Stimulated activated CD8-positive, alpha-beta memory T cell treated with anti-CD3 and anti-CD28 coated beads, Interleukin-15, amount 100 ng/mL, for 48 hours (primary cell): ENCODE data around the gene NMUR1.

Experiments
- DNase-seq, 2 donors: peaks; one replicate each; pipeline ENCODE4 v3.0.0-alpha.2; 2020; ENCODE audit warnings: low read depth in 2 of 2

NMUR1 gene

DNA sequence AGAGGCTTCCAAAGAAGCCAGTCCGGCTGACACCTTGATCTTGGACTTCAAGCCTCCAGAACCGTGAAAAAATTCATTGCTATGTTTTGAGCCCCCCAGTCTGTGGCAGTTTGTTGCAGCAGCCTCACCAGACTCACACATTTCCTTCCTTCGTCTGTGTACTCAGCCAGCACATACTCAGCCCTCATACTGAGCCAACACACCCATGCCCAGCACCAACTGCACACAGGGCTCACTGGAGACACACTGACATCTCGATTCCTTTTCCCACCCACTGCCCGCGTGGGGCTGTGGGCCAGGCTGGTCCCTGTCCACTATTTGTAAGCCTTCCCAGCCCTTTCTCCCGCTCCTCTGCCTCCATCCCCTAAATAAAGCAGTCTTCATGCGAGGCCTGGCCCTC is 24.1 kb upstream of the NMUR1 start:
- no peak for DNase-seq

DNA sequence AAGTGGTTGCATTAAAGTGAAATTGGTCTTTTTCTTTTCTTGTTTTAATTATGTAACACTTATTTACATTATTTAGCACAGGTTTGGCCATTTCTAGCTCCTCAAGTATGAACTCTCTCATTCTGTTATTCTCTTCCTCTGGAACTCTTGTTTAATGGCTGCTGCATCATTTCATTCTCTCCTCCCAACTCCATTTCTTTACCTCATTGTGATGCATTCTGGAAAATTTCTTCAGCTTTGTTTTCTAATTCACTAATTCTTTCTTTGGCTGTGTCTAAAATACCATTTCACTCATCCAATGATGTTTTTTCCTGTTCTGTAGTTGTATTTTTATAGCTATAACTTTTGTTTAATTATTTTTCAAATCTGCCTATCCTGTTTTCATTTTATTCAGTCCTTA is 22.5 kb upstream of the NMUR1 start:
- no peak for DNase-seq

DNA sequence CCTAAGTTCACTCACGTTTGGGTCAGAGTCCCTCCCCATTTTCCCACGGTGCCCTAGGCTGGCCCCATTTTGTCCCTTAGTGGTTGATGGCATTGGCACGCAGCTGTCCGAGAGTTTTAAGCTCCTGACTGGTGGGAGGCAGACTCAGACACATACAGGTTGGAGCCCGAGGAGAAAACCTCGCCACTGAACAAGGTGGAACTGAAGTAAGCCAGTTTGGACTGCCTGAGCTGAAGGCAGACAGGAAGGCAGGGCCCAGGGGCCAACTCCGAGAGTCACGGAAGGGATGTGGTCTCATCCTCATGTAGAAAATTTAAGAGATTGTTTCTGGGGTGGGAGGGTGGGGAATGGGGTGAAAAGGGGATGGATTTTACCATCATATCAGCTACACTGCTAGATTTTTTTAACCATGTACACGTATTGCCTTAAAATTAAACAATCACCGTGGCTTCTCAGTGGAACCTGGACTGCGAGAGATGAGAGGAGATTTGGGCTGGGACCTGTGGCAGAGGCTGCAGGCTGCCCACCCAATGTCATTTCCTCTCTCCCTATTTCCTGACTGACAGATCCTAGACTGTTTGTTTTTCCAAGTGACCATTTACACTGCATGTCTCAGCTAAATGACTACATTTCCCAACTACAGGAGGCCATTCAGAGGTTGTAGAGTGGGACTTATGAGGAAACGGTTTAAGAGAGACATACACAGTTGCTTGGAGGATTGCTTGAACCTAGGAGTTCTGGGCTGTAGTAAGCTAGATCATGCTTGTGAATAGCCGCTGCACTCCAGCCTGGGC is 19.4 kb upstream of the NMUR1 start:
- no peak for DNase-seq

DNA sequence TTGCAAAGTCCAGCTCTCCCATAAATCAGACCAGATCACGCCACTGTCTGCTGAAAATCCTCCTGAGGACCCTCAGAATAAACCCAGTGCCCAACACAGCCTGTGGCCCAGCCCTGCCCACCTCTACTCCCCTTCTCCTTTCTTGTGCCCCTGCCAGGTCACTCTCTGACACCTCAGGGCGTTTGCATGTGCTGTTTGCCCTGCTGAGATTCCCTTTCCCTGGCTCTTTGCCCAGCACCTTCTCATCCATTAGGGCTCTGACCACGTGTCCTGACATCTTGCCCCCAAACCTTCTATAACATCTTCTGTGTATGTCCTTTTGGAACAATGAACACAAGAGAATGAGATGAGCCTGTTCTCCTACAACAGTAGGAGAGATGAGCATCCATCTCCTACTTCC is 18.5 kb upstream of the NMUR1 start:
- DNase-seq = no peak

DNA sequence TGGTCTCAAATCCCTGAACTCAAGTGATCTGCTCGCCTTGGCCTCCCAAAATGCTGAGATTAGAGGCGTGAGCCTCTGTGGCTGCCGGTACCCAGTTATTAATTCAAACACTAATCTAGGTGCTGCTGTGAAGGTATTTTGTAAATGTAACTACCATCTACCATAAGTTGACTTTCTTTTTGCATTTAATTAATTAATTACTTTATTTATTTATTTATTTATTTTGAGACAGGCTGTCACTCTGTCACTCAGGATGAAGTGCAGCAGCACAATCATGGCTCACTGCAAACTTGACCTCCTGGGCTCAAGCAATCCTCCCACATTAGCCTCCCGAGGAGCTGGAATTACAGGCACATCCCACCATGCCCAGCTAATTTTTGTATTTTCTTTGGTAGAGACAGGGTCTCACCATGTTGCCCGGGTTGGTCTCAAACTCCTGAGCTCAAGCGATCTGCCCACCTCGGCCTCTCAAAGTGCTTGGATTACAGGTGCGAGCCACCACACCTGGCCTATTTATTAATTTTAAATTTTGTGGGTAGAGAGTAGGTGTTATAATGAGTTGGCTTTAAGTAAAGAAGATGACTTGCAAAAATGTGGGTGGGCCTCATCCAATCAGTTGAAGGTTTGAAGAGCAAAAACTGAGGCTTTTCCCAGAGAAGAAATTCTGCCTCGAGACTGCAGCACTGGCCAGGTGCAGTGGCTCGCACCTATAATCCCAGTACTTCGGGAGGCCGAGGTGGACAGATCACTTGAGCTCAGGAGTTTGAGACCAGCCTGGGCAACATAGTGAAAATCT is 17.3 kb upstream of the NMUR1 start:
- no peak for DNase-seq

DNA sequence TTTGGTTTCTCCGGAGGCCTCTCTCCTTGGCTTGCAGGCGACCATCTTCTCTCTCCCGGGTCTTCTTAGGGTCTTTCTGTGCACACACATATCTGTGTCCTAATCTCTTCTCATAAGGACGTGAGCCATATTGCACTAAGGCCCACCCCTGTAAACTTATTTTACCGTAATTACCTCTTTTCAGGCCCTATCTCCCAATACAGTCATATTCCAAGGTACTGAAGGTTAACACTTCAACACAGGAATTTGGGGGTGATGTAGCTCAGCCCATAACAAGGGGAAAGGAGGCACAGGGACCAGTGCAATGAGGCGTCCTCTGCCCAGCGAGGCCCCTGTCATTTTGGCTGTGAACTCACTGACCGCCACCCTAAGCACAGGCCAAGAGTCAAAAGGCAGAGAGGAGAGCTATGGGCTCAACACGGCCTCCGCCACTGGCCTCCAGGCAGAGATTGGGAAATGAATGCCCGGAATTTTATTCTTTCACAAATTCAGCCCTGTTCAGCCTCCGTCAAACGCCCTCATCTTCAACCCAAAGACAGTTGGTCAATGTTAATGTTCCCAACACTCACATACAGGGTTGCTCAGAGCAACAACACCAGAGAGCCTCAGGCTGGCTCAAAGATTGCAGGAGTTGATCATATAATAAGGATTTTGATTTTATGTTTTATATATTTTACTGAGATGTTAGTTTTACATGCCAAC is 15.9 kb upstream of the NMUR1 start:
- no peak for DNase-seq

DNA sequence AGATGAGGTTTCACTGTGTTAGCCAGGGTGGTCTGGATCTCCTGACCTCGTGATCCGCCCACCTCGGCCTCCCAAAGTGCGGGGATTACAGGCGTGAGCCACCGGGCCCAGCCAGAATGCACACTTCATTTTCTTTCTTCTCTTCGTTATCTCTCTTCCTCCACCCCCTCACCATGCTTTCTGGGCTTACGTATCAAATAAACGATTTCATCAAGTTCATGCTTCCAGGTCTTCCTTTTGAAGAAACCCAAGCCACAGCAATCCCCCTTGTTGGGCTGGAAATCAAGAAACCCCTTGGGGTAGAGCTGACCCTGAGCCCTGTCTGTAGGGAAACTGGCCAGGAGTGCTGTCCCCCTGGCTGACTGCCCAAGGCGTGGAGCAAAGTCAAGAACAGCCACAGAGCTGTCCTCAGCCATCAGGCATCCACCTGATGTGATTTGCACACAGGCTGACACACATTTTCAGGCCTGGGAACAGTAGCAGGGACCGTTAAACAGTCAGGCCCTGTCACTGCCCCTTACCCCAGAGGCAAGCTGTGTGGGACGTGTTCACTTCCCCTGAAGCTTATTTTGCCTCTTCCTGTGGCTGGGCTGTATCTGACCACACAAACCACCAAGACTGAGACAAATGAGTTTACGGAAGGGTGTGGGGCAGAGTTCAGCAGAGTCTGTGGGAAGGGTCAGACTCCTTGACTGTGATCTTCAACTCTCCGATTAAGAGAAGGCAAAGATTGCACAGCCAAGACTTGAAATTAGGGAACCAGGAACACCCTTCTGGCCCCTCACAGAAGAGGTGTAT is 15.1 kb upstream of the NMUR1 start:
- DNase-seq = peak; percentile 69 to 74

DNA sequence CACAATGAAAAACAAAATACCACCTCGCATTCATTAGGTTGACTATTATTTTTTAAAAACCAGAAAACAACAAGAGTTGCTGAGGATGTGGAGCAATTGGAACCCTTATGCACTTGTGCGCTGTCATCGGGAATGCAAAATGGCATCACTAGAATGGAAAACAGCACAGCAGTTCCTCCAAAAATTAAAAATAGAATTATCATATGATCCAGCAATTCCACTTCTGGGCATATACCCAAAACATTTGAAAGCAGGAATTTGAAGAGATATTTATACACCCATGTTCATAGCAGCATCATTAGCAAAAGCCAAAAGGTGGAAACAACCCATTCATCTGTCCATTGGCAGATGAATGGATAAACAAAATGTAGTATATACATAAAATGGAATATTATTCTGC is 11.9 kb upstream of the NMUR1 start:
- DNase-seq = no peak

DNA sequence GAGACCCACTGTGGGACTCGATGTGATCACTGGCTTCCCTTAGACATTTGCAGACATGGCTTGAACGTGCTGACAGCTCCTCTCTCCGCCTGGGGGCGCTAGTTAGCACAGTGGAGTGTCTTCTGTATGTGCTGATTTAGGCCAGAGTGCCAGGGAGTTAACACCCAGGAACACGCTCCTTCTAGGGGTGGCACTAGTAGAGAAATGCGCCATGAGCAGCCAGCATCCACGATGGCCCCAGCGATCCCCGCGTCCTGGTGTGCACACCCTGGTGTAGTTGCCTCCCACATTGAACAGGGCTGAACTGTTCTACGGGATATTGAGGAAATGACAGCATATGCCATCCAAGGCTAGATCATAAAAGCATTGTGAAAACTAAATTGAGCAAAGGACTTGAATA is 11.4 kb upstream of the NMUR1 start:
- DNase-seq = no peak

DNA sequence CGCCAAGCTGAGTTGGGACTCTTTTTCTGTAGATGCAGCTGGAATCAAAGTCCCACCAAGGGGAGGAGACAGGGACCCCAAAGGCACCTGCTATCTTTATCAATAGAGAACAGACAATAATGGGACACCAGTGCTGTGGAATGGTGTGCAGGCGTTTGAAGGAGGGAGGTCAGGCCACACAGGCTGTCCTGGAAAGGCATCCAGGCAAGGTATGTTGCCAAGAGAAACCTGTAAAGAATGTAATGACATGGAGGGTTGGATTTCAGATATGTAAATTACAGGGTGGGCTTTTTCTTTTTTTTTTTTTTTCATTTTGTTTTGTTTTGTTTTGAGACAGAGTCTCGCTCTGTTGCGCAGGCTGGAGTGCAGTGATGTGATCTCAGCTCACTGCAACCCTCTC is 9.7 kb upstream of the NMUR1 start:
- DNase-seq = no peak

DNA sequence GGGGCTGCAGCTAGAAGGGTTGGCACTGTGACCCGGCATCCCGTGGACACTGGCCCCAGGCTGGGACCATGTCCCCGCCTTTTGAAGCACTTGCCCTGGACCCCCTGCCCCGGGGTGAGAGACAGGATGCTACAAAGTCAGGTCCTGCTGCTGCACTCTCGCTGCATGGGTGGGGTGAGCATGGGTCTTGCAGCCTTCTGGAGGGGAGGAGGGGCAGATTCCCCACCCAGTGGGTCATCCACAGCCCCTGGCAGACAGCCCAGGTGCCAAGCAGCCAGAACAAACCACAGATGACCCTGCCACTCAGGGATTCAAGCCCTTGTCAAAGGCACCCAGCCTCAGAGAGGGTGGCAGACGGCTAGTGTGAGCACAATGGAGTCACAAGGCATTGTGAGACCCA is 5.7 kb upstream of the NMUR1 start:
- DNase-seq = no peak

DNA sequence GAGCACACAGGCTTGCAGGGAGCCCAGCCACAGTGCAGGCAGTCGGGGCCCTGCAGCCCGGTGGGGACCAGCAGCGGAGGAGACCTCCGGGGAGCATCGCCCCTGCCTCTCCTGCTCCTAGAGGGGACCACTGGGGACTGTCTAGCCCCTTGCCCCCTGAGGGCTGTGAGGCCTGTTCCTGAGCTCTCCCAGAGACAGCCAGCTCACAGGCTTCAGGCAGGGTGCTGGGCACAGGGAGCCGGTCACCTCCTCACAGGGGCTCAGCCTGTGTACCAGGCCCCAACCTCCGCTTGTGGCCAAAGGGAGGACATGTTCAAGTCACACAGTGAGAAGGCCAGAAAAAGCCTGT is 3.5 kb upstream of the NMUR1 start:
- DNase-seq = no peak

DNA sequence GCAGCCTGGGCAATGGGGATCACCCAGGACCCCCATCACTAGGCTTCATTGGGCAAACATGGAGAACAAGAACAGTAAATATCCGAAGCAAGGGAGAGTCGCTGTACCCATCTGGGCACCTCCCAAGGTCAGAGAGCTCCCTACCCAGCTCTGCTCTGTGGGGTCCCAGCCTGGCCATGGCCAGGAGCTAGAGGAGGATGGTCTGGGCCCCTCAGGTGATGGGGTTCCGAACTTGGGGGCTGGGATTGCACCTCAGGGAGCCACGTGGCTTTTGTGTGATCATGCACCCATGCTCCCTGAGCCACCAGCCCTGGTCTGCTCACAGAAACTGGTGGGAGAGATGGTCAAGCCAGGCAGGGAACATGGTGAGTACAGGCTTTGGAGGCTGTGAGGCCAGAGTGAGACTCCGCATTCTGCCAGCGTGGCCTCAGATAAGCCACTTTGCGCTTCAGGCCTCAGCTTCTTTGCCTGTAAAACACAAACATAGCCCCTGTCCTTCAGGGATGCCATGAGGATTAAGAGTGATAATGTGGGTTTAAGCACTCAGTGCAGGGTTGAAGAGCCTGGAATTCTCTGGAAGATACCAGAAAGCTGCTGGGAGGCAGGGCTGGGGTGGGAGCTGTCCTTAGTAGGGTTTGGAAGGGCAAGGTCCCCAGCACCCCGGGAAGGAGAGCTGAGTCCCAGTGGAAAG is 3.0 kb upstream of the NMUR1 start:
- no peak for DNase-seq

DNA sequence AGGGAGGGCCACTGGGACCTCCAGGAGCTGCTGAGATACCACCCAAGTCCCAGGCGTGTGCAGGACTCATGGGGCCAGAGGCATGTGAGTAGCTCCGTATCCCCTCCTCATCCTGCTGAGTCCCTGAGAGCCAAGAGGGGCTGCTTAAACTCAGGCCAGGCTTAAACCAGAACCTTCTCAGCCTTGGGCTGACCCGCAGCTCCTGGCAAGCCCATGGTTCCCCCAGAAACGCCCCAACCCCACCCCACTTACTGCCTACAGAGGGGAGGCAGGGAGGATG is 2.5 kb upstream of the NMUR1 start:
- no peak for DNase-seq

DNA sequence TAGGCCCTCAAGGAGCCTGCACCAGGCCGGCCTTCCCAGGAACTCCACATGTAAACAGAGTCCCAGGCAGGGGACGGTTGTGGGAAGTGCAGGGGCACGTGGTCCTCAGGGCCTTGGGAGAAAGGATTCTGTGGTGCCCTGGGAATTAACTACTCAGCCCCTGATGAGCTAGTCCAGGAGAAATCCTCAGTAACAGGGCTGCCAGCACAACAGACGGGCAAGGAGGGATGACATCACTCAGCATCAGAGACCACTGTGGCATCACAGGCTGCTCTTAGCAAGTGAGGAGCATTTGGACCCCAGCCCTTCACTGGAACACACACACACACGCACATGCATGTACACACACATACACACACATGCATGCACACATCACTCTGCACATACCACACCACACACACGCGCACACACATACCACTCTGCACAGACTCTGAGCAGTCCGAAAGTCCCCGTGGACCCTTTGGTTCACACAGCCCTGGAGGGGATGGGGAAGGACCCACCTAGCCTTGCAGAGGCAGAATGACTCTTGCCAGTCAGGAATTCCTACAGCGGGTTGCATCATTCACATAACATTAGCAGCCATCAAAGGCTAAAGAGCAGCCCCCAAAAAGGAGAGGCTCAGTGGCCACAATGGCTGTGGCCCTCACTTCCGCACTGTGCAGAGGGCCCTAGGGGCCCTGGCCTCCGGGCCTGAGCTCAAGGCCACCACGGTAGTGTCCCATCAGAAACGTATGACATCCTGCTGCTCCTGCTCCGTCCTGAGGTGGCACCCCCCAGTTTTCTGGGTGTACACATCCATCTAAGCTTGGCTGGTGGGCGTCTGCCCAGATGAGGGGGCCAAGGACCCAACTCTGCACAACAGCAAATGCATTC is 1.9 kb upstream of the NMUR1 start:
- DNase-seq = no peak

DNA sequence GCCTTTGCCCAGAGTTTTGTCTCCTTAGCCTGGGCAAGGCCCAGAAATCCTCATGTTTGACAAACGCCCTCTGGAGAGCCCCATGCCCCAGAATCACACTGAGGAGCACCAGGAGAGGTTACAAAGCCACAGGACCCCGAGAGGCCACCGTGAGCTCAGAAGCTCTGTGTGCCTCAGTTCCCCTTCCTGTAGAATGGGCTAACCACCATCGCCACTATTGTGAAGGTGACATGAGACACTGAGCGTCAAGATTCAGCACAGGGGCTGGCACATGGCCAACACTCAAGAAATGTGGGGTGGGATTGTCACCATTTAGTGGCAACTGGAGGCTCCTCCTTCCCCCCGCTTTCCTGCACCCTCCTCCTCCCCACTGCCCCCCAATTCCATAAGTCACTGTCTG is 1.2 kb upstream of the NMUR1 start:
- no peak for DNase-seq

DNA sequence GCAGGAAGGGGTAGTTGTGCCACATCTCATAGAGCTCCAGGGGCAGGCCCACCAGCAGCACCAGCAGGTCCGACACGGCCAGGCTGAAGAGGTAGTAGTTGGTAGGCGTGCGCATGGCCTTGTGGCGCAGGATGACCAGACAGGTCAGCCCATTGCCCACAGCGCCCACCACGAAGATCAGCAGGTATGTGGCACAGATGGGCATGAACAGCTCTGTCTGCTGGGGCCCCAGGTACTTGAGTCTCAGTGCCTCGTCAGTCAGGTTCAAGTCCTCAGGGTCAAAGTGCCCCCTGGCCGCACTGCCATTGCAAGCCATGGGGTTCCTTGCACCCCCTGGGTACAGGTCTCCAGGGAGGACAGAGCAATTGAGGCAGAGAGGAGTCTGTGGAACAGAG is 1.6 kb downstream of the NMUR1 start:
- DNase-seq = no peak

DNA sequence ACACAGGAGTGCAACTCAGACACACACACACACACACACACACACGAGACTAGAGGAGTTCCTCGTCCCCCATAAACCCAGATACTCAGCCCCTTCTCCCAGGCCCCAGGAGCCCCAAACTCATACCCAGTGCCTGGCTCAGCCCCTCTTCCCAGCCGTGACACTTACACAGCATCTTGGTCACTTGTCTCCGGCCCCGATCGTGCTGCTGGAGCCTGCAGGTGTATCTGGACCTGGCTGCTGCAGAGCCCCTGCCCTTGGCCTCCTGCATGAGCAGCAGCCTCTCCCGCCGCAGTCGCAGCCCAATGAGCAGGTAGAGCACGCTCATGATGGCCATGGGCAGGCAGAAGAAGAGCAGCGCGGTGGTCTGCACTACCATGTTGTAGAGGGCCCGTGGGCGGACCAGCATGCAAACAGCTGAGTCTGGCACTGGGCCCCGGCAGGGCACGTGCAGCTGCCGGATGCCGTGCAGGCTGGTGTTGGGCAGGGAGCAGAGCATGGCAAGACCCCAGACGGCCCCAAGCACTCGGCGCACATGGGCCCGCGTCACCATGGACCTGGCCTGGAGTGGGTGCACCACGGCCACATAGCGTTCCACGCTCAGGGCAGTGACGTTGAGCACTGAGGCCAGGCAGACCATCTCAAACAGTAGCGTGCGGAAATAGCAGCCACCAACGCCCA is 2.1 kb downstream of the NMUR1 start:
- no peak for DNase-seq

DNA sequence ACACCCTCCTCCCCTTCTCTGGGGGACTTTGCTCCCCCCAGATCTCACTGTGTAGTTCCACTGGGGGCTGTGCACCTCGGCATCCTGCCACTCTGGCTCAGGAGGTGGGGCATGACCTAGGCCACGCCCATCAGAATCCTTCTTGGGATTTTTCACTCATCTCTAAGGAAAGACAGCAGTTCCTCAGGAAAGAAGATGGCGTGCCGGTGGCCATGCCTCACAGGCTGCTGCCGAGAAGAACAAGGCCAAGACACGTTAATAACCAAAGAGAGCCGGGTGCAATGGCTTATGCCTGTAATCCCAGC is 3.2 kb downstream of the NMUR1 start:
- DNase-seq = no peak

DNA sequence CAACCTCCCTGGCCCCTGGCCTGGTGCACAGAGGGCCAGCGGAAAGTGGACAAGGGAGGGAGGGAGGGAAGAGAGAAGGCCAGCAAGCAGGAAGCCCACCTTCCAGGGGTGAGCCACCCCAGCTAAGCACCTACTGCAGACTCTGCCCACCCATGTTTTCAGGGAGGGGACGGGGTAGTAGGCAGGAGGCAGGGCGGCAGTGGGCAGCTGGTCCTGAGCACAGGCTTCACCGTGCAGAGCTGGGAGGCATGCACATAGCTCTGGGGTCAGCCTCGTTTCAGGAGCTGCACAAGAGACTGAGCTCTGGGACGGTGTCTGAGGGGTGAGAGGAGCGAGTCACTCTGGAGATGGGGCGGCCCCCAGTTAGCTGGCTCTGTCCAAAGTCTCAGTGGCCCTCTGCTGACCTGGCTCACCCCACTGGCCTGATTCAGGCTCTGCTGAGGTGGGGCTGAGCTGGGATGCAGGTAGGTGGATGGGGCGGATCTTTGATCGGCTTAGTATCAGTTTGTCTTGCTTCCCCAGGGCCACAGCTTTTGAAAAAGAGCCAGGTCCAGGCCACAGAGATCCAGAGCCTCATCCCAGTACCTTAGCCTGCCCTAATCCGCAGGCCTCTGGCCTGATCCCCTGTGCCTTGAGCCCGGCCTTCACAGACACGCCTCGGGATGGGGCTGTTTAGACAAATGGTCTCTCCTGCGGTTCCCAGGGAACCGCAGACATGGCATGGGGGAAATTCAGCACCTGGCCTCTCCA is 3.7 kb downstream of the NMUR1 start:
- no peak for DNase-seq
